GM13976 (cell line): ENCODE results near the gene PSMB11.
"Not testable (repeated sequence)": the region's sequence is repeated elsewhere in the genome, so short reads cannot be mapped to it uniquely, and the experiment has no call there.

ENCODE experiments used
- DNase-seq: peaks from one replicate; pipeline ENCODE4 v3.0.0; 2012; ENCODE audit warnings: low spot score
- in situ Hi-C: fragments of 300-500 bp; cut with MboI; formaldehyde crosslinking; loops from one replicate; pipeline ENCODE4 v1.12.0; 2022; ENCODE audit warnings: low sequenced_read_pairs, mixed read lengths, inconsistent platforms; ENCODE audit not compliant: unreplicated experiment
- TF ChIP-seq, protein P1 (sequence below): IDR thresholded peaks from 2 replicates; pipeline ENCODE4 v1.5.1; 2012; ENCODE audit warnings: borderline replicate concordance, mild to moderate bottlenecking; ENCODE audit not compliant: insufficient read depth; ENCODE audit errors: extremely low read depth, missing control alignments, control extremely low read depth

The PSMB11 gene

DNA sequence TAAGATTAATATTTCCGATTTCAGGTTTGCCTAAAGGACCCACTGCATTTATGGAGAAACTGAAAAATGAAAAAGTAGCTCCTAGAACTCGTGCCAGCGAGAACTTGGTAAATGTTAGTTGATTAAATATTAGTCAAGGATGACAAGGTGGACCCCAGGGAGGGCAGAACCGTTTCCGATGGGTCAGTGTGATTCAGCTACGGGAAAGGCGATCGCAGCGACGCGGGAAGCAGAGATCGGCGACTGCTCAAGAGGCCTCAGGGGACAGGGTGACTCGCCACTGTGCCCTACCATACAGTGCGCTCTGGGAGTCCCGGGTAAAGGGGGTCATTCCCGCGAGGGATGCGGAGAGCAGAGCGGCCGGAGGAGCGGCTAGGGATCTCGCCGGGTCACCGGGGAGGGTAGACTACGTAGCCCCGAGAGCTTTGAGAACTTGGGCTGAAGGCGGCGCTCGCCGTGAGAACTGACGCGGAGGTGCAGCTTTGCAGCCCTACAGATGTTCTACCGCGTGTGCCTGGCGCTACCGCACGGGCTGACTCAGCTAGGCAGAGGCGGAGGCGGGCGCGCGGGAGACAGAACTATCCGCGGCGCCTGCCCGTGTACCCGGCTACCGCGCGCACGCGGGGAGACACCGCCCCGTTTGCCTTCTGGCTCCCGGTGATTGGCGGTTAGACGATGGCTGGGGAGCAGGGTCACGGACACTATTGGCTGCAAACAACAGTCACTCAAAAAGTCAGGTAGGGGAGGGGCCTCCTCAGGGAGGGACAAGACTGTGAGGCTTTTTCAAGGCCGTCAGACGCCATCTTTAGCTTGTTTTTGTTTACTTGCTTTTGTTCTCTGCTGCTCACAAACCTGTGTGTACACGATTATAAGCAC lies 35.2 kb upstream of the PSMB11 start:
- peak; percentile 96 for DNase-seq
- TF ChIP-seq, protein P1, sequence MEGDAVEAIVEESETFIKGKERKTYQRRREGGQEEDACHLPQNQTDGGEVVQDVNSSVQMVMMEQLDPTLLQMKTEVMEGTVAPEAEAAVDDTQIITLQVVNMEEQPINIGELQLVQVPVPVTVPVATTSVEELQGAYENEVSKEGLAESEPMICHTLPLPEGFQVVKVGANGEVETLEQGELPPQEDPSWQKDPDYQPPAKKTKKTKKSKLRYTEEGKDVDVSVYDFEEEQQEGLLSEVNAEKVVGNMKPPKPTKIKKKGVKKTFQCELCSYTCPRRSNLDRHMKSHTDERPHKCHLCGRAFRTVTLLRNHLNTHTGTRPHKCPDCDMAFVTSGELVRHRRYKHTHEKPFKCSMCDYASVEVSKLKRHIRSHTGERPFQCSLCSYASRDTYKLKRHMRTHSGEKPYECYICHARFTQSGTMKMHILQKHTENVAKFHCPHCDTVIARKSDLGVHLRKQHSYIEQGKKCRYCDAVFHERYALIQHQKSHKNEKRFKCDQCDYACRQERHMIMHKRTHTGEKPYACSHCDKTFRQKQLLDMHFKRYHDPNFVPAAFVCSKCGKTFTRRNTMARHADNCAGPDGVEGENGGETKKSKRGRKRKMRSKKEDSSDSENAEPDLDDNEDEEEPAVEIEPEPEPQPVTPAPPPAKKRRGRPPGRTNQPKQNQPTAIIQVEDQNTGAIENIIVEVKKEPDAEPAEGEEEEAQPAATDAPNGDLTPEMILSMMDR = peak; percentile 26
- in situ Hi-C loops = no loop called here

DNA sequence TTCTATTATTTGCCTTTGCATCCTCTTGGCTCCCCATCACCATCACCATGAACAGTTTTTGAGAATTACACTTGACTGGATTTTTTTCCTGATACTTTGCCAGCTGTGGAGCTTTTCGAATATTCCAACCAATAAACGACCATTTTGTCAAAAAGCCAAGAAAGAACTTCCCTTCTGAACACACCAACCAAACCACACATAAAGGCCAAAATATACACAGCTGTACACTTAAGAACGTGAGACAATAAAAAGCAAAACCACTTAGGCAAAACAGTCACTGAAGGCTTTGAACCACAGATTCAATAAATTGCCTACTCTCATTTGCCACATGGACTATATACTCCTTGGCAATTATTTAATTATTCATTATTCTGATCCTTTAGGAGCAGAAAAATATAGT lies 33.2 kb upstream of the PSMB11 start:
- in situ Hi-C loops = no loop called here
- TF ChIP-seq, protein P1 = no peak
- no peak for DNase-seq

DNA sequence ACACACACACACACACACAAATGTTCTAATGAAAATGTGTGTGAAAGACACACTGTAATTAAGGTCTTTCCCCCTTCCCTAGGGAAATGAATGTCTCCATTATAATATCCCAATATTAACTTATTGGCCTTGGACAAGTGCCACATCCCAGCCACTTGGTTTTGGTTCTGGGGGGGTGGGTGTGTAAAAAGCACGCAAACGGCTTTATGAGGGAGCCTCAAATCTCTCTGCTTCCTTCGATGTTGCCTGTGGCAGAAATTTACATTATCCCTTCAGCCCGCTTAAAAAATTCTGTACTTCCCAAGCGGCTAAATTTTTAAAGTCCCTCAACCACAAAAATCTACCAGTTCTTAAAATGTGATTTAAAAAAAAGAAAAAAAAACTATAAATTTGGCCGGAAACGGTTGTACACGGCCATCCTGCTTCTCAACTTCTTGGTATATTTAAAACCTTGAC lies 32.5 kb upstream of the PSMB11 start:
- no peak for DNase-seq
- TF ChIP-seq, protein P1 = no peak
- in situ Hi-C loops = no loop called here

DNA sequence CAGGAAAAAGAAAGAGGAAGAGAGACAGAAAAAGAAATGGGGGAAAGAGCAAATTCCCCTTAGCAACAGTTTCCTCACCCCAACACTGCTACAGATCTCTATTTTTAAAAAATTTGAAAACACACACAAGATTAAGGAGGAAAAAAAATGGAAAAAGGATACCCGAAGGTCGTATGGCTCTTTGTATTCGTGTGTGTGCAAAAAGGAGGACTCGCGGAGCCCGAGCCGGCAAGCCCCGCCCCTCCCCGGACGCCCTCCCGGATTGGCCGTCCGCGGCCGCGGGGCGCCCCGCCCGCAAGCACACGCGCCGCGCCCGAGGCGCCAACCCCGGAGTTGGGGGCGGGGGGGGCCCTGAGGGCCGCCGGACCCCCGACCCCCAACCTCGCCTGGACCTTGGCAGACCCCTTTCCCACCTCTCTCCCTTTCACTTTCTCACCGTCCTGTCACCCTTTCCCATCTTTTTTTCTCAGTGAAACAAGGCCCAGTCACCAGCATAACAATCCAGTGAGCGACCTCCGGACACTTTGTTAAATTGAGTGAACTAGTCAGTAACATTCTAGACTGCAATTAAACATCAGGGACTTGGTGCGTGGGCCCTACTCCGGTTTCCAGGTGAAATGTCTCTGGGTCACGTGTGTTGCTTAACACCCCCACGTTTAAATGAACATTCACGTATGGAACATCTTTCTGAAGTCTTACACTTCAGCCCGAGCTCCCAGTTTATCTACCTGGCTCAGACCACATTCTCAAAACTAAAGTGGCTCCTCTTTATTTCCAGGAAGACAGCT lies 31.9 kb upstream of the PSMB11 start, which contains the start of gene C14orf93:
Gene C14orf93, minus strand, starts transcription at position 205 of the 788 bp plus-strand sequence. CDS start 11,120 bp downstream, outside the sequence.
- in situ Hi-C loops = no loop called here
- peak; percentile 92 for DNase-seq
- TF ChIP-seq, protein P1 = no peak

DNA sequence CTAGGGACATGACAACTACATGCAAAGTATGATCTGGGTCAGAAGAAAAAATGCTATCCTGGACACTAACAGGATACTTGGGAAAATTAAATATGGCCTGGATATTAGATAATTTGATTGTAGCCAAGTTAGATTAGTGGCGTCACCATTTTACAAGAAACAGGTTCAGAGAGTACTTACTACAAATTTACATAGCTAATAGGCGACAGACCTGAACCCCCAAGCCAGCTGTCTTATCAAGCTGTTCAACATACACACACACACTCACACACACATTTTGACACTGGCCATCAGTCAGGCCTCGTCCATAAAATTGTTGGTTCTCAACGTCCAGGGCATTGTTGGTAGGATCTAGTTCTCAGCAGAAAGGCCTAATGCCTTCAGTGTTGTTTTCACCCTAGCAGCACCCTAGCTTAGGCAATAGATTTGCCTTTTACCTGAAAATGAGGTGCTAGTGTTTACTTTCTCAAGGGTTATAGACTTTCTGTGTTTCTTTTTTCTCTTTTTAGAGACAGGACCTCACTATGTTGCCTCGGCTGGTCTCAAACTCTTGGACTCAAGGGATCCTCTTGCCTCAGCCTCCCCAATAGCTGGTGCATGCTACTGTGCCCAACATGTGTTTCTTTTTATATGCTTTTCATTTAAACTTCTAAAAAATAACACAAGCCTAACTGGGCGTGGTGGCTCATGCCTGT lies 28.8 kb upstream of the PSMB11 start:
- in situ Hi-C loops = no loop called here
- TF ChIP-seq, protein P1 = no peak
- no peak for DNase-seq

DNA sequence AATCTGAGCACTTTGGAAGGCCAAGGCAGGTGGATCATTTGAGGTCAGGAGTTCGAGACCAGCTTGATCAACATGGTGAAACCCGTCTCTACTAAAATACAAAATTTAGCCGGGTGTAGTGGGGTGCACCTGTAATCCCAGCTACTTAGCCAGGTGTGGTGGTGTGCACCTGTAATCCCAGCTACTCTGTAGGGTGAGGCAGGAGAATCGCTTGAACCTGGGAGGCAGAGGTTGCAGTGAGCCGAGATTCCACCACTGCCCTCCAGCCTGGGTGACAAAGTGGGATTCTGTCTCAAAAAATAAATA lies 28.3 kb upstream of the PSMB11 start:
- in situ Hi-C loops, DNase-seq: not testable (repeated sequence)
